ENCODE measurements around the gene ETV7. TPM values are rescaled to one million over a fixed set of nuclear protein-coding genes. Genes with fewer than 3 reads are reported as not detected.
A peak's percentile ranks its signal among the peaks of the same experiment; 100 is the strongest.

The ETV7 gene
- total and polyA plus RNA-seq, 2 of the 13 experiments (the other 11 are each of a cell fraction or from before 2014, with no cell fraction given) = not detected

- TF ChIP-seq HMGXB4 (CRISPR knock-in tag; IDR thresholded peaks at IDR 0.05; ENCODE audit: borderline replicate concordance in 1 of 2, low read depth in 1 of 2) (peak in 1 of 2 experiments; percentile 11; a peak in 1 of 4 replicates), ZNF335 (CRISPR knock-in tag; IDR thresholded peaks at IDR 0.05) (0 out of 2 replicates have a peak, but pooled peaks have one; percentile 18), ZFYVE20 (CRISPR knock-in tag; IDR thresholded peaks at IDR 0.05; ENCODE audit: borderline replicate concordance, low read depth) (no peak), AHDC1 (CRISPR knock-in tag; IDR thresholded peaks at IDR 0.05; ENCODE audit: borderline replicate concordance) (0 out of 2 replicates have a peak, but pooled peaks have one; percentile 20), HBP1 (CRISPR knock-in tag; IDR thresholded peaks at IDR 0.05; ENCODE audit: low read depth) (peak; percentile 32; the same call in 1 of the 2 replicates), KAT8 (CRISPR knock-in tag; IDR thresholded peaks at IDR 0.05) (0 out of 2 replicates have a peak, but pooled peaks have one; percentile 34), XRCC5 (optimal IDR thresholded peaks at IDR 0.05; ENCODE audit: low read length) (peak; percentile 22), ZKSCAN5 (CRISPR knock-in tag; IDR thresholded peaks at IDR 0.05) (no peak), TGIF2 (CRISPR knock-in tag; IDR thresholded peaks at IDR 0.05) (peak; percentile 44; the same call in 1 of the 2 replicates), ZNF33A (CRISPR knock-in tag; IDR thresholded peaks at IDR 0.05; ENCODE audit: borderline replicate concordance) (no peak), FOXK2 (IDR thresholded peaks at IDR 0.05) (peak; percentile 62; the same call in 1 of the 2 replicates), ZNF350 (CRISPR knock-in tag; IDR thresholded peaks at IDR 0.05; ENCODE audit: borderline replicate concordance, low read depth) (no peak; the same call in 1 of the 2 replicates)
- TF ChIP-seq, protein P1, sequence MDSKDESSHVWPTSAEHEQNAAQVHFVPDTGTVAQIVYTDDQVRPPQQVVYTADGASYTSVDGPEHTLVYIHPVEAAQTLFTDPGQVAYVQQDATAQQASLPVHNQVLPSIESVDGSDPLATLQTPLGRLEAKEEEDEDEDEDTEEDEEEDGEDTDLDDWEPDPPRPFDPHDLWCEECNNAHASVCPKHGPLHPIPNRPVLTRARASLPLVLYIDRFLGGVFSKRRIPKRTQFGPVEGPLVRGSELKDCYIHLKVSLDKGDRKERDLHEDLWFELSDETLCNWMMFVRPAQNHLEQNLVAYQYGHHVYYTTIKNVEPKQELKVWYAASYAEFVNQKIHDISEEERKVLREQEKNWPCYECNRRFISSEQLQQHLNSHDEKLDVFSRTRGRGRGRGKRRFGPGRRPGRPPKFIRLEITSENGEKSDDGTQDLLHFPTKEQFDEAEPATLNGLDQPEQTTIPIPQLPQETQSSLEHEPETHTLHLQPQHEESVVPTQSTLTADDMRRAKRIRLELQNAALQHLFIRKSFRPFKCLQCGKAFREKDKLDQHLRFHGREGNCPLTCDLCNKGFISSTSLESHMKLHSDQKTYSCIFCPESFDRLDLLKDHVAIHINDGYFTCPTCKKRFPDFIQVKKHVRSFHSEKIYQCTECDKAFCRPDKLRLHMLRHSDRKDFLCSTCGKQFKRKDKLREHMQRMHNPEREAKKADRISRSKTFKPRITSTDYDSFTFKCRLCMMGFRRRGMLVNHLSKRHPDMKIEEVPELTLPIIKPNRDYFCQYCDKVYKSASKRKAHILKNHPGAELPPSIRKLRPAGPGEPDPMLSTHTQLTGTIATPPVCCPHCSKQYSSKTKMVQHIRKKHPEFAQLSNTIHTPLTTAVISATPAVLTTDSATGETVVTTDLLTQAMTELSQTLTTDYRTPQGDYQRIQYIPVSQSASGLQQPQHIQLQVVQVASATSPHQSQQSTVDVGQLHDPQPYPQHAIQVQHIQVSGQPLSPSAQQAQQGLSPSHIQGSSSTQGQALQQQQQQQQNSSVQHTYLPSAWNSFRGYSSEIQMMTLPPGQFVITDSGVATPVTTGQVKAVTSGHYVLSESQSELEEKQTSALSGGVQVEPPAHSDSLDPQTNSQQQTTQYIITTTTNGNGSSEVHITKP (CRISPR knock-in tag; IDR thresholded peaks at IDR 0.05; ENCODE audit: low read depth) = peak; percentile 51; the same call in 1 of the 2 replicates
- TF ChIP-seq, protein P2, sequence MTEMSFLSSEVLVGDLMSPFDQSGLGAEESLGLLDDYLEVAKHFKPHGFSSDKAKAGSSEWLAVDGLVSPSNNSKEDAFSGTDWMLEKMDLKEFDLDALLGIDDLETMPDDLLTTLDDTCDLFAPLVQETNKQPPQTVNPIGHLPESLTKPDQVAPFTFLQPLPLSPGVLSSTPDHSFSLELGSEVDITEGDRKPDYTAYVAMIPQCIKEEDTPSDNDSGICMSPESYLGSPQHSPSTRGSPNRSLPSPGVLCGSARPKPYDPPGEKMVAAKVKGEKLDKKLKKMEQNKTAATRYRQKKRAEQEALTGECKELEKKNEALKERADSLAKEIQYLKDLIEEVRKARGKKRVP (CRISPR knock-in tag; IDR thresholded peaks at IDR 0.05) = peak in 1 of 2 experiments; percentile 37; a peak in 1 of 4 replicates
These were observed 52.5 kb downstream of the ETV7 start (continued) for GRCh38 chr6:36334832-36335459.
